Mucosa of stomach (tissue), 1 donor: Measurements from ENCODE around the gene SUPT6H.
"Not testable (repeated sequence)": the region's sequence is repeated elsewhere in the genome, so short reads cannot be mapped to it uniquely, and the experiment has no call there.

Experiments
- H3K27me3 ChIP-seq: one replicate; pipeline ENCODE4 v1.7.0; 2013; ENCODE audit warnings: mild to moderate bottlenecking, low read length; ENCODE audit not compliant: control insufficient read depth, insufficient read depth
- H3K36me3 ChIP-seq: one replicate; pipeline ENCODE4 v1.7.0; 2013; ENCODE audit warnings: low read length; ENCODE audit not compliant: control insufficient read depth, insufficient read depth
- H3K4me1 ChIP-seq: one replicate; pipeline ENCODE4 v1.7.0; 2013; ENCODE audit warnings: mild to moderate bottlenecking, low read length; ENCODE audit not compliant: control insufficient read depth, insufficient read depth
- H3K4me3 ChIP-seq: one replicate; pipeline ENCODE4 v1.7.0; 2013; ENCODE audit warnings: low read length
- H3K9ac ChIP-seq: one replicate; pipeline ENCODE4 v1.7.0; 2013; ENCODE audit warnings: mild to moderate bottlenecking, low read length, moderate library complexity
- H3K9me3 ChIP-seq: one replicate; pipeline ENCODE4 v1.7.0; 2013; ENCODE audit warnings: mild to moderate bottlenecking, low read length, moderate library complexity; ENCODE audit not compliant: control insufficient read depth
- donor health status: Pancreatic carcinoma.

Gene SUPT6H

DNA sequence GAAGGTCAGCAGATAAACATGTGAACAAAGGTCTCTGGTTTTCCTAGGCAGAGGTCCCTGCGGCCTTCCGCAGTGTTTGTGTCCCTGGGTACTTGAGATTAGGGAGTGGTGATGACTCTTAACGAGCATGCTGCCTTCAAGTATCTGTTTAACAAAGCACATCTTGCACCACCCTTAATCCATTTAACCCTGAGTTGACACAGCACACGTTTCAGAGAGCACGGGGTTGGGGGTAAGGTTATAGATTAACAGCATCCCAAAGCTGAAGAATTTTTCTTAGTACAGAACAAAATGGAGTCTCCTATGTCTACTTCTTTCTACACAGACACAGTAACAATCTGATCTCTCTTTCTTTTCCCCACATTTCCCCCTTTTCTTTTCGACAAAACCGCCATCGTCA, 3.7 kb upstream of the SUPT6H start:
- H3K4me3 ChIP-seq, H3K27me3 ChIP-seq, H3K36me3 ChIP-seq, H3K9me3 ChIP-seq, H3K9ac ChIP-seq: not testable (repeated sequence)
- peaks cover 14% of the 10 kb centered on the region for H3K4me1 ChIP-seq

DNA sequence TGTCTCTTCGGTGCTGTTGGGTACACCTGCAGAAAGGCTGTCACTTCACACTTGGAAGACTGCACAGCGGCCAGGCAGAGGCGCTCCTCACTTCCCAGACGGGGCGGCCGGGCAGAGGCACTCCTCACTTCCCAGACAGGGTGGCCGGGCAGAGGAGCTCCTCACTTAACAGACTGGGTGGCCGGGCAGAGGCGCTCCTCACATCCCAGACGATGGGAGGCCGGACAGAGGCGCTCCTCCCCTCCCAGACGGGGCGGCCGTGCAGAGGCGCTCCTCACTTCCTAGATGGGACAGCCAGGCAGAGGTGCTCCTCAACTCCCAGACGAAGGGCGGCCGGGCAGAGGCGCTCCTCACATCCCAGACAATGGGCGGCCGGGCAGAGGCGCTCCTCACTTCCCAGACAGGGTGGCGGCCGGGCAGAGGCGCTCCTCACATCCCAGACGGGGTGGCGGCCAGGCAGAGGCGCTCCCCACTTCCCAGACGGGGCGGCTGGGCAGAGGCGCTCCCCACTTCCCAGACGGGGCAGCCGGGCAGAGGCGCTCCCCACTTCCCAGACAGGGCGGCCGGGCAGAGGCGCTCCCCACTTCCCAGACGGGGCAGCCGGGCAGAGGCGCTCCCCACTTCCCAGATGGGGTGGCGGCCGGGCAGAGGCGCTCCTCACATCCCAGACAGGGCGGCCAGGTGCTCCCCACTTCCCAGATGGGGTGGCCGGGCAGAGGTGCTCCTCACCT, 3.1 kb upstream of the SUPT6H start:
- H3K4me3 ChIP-seq, H3K36me3 ChIP-seq, H3K9me3 ChIP-seq, H3K27me3 ChIP-seq, H3K9ac ChIP-seq: not testable (repeated sequence)
- peaks cover 15% of the 10 kb centered on the region for H3K4me1 ChIP-seq

DNA sequence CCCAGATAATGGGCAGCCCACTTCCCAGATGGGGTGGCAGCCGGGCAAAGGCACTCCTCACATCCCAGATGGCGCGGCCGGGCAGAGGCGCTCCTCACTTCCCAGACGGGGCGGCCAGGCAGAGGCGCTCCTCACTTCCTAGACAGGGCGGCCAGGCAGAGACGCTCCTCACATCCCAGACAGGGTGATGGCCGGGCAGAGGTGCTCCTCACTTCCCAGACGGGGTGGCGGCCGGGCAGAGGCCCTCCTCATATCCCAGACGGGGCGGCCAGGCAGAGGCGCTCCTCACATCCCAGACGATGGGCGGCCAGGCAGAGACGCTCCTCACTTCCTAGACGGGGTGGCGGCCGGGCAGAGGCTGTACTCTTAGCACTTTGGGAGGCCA, 2.5 kb upstream of the SUPT6H start:
- H3K4me1 ChIP-seq: peaks cover 15% of the 10 kb centered on the region
- H3K9ac ChIP-seq, H3K4me3 ChIP-seq, H3K27me3 ChIP-seq, H3K9me3 ChIP-seq, H3K36me3 ChIP-seq: not testable (repeated sequence)

DNA sequence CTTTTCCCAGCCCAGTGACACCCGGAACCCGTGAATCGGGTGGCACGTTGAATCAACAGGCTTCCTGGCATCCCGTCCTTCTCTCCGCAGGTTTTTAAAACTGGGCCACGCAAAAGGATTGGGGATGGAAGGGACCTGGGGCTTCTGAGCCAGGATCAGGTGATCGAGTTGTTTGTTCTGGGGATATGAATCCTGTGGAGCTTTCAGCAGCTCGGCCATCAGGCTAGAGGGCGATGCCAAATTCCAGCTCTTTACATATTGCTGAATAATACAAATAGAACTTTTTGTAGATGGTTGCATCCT, 473 bp downstream of the SUPT6H start:
- H3K4me3 ChIP-seq: peak overlapping the region; percentile 52
- no peaks in the 10 kb centered on the region for H3K36me3 ChIP-seq
- H3K9ac ChIP-seq: peak overlapping the region; percentile 97
- H3K4me1 ChIP-seq: peaks cover 15% of the 10 kb centered on the region
- H3K9me3 ChIP-seq: no peaks in the 10 kb centered on the region
- no peaks in the 10 kb centered on the region for H3K27me3 ChIP-seq

DNA sequence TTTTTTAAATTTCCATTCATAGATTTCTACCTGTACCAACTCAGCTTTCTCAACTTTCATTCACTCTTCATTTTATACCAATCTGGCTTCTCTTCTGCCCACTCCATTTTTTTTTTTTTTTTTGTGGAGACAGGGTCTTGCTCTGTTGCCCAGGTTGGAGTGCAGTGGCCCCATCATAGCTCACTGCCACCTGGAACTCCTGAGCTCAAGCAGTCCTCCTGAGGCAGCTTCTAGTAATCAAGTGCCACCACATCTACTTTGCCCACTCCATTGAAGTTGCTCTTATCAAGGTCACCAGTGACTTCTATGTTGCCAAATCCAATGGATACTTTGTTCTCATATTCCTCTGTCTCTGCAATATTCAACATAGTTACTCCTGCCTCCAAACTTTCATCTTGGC, 1.7 kb downstream of the SUPT6H start:
- Histone ChIP-seq H3K9me3 (no peaks in the 10 kb centered on the region), H3K27me3 (no peaks in the 10 kb centered on the region), H3K4me1 (peaks cover 15% of the 10 kb centered on the region), H3K36me3 (no peaks in the 10 kb centered on the region), H3K4me3 (no peak overlapping the region), H3K9ac (no peak overlapping the region)

DNA sequence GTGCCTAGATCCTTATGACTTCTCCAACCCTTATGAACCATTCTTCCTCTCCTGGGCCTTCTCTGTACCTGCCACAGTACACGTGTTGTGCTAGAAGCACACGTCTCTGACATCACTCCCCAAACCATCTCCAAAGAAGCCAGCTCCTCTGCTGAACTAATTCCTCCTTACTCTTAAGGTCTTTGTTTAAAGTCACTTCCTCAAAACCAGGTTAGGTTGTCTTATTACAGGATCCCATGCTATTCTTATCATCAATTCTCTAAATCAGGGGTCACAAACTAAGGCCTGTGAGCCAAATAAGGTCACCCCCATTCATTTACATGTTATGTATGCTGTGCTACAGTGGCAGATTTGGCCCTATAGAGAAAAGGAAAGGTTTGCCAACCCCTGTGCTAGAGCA, 4.0 kb downstream of the SUPT6H start:
- peaks cover 10% of the 10 kb centered on the region for H3K4me1 ChIP-seq
- no peaks in the 10 kb centered on the region for H3K27me3 ChIP-seq
- H3K9ac ChIP-seq: no peak overlapping the region
- no peak overlapping the region for H3K4me3 ChIP-seq
- no peaks in the 10 kb centered on the region for H3K36me3 ChIP-seq
- H3K9me3 ChIP-seq: no peaks in the 10 kb centered on the region

DNA sequence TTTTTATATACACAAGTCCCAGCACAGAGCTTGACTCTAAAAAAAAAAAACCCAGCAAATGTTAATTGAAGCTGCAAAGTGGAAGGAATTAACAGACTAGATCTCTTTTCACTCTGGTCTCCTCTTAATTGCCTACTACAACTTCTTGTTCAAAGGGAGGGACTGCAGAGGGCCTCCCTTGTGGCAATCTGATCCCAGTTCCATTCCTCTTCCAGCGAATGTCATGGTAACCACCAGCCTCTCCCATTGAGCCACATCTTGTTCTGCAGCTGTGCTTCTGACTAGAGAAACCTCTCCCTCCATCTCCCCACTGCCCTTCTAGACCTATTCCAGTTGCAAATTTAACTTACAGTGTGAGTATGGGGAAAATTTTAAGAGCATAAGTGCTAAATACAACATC, 5.9 kb downstream of the SUPT6H start:
- H3K27me3 ChIP-seq: no peaks in the 10 kb centered on the region
- H3K36me3 ChIP-seq: no peaks in the 10 kb centered on the region
- H3K9me3 ChIP-seq: no peaks in the 10 kb centered on the region
- peaks cover 6% of the 10 kb centered on the region for H3K4me1 ChIP-seq
- no peak overlapping the region for H3K9ac ChIP-seq
- H3K4me3 ChIP-seq: no peak overlapping the region

DNA sequence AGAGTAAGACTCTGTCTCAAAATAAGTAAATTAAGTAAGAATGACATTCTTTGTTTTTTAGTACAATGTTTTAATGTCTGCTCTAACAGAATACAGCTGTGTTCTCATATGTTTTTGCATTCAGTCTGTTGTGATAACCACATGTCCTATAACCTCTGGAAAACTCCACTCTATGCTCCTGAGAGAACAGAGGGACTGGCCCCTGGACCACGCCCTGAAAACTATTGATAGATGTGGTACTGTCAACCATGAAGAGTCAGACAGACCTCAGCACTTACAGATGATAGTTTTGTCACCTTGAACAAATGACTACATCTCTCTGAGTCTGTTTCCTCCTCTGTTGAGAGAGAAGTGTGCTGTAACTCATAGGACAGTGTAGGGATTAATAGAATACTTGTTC, 7.9 kb downstream of the SUPT6H start:
- peaks cover 18% of the 10 kb centered on the region for H3K36me3 ChIP-seq
- no peak overlapping the region for H3K4me3 ChIP-seq
- H3K27me3 ChIP-seq: no peaks in the 10 kb centered on the region
- no peaks in the 10 kb centered on the region for H3K4me1 ChIP-seq
- no peak overlapping the region for H3K9ac ChIP-seq
- no peaks in the 10 kb centered on the region for H3K9me3 ChIP-seq

DNA sequence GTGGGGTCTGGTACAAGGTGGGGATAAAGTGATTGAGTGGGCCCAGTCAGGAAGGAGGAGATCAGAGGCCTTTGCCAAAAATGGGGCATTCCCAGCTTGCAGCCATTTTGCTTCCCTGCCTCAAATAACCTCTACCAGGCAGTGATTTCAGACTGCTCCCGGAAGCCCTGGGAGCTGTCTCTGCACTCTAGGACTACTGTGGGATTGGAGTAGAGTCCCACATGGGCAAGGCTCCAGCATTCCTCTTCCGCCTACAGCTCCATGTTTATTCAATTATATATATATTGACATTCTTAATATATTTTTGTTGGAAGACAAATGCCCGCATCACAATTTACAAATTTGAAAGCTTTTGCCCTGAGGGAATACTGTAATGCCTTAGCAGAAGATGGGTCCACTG, 13.5 kb downstream of the SUPT6H start:
- Histone ChIP-seq H3K4me3 (no peak overlapping the region), H3K27me3 (no peaks in the 10 kb centered on the region), H3K4me1 (no peaks in the 10 kb centered on the region), H3K9me3 (no peaks in the 10 kb centered on the region), H3K9ac (no peak overlapping the region), H3K36me3 (peaks cover 38% of the 10 kb centered on the region)

DNA sequence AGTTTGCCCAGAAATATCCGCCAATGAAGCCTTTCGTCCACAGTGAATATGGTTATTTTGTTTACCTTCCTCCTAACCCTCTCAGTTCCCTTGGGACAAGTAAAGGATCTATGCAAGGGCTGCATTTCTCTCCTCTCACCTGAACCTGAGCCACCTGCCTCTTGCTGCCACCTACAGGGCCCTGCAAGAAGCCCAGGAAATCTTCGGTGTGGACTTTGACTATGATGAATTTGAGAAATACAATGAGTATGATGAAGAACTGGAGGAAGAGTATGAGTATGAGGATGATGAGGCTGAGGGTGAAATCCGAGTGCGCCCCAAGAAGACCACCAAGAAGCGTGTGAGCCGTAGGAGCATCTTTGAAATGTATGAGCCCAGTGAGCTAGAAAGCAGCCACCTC, 14.0 kb downstream of the SUPT6H start:
- Histone ChIP-seq H3K27me3 (no peaks in the 10 kb centered on the region), H3K4me1 (no peaks in the 10 kb centered on the region), H3K36me3 (peaks cover 38% of the 10 kb centered on the region), H3K9ac (no peak overlapping the region), H3K9me3 (no peaks in the 10 kb centered on the region), H3K4me3 (no peak overlapping the region)

DNA sequence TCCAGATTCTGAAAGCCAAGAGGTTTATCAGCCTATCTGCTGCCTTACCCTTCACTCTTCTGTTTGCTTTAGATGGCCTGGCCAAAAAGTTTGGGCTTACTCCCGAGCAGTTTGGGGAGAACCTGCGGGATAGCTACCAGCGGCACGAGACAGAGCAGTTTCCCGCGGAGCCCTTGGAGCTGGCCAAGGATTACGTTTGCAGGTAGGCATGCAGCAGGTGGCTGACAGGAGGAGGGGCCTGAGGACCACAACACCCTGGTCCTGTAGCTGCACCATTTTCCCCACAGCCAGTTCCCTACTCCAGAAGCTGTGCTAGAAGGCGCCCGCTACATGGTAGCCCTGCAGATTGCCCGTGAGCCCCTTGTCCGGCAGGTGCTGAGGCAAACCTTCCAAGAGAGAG, 20.6 kb downstream of the SUPT6H start:
- Histone ChIP-seq H3K36me3 (peaks cover 41% of the 10 kb centered on the region), H3K4me3 (no peak overlapping the region), H3K4me1 (no peaks in the 10 kb centered on the region), H3K9ac (no peak overlapping the region), H3K27me3 (no peaks in the 10 kb centered on the region), H3K9me3 (no peaks in the 10 kb centered on the region)

DNA sequence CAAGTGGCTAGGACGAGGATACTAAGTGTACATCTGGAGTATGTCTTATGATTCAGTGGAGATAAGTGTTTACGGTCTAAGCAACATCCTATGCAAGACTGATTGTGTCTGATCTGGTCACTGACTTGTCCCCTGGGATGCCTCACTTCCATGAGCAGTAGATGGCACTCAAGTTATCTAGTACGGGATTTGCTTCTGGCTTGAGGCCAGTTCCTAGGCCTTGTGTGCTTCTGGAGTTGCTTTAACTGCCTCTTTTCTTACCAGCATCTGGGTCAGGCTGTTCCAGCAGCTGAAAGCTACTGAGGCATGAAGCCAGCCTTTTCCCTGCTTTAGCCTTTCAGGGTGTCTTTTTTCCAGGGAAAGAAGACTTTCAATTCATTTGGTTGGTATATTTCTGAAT, 23.0 kb downstream of the SUPT6H start:
- Histone ChIP-seq H3K4me3 (no peak overlapping the region), H3K9me3 (no peaks in the 10 kb centered on the region), H3K4me1 (no peaks in the 10 kb centered on the region), H3K36me3 (peaks cover 36% of the 10 kb centered on the region), H3K9ac (no peak overlapping the region), H3K27me3 (no peaks in the 10 kb centered on the region)

DNA sequence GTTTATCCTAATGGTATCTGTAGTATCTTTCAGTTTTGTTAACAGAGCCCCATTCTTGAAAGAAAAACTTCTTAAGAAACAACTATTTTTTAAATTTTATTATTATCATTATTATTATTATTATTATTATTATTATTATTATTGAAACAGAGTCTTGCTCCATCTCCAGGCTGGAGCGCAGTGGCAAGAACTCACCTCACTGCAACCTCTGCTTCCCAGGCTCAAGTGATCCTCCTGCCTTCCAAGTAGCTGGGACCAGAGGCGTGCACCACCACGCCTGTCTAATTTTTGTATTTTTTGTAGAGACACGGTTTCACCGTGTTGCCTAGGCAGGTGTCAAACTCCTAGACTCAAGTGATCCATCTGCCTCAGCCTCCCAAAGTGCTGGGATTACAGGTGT, 23.4 kb downstream of the SUPT6H start:
- peaks cover 36% of the 10 kb centered on the region for H3K36me3 ChIP-seq
- no peak overlapping the region for H3K9ac ChIP-seq
- no peaks in the 10 kb centered on the region for H3K27me3 ChIP-seq
- no peaks in the 10 kb centered on the region for H3K4me1 ChIP-seq
- no peaks in the 10 kb centered on the region for H3K9me3 ChIP-seq
- H3K4me3 ChIP-seq: no peak overlapping the region
